SK-N-MC (cell line): ENCODE measurements around the gene PEDS1.

Experiments
- EZH2 ChIP-seq: fragments of 200-600 bp; sonication (generic); IDR thresholded peaks from one replicate; pipeline ENCODE4 v1.6.1; 2017; ENCODE audit warnings: antibody characterized with exemption
- FOXP2 ChIP-seq: optimal IDR thresholded peaks from 2 replicates; pipeline ENCODE3; 2011; ENCODE audit warnings: mild to moderate bottlenecking, moderate library complexity; ENCODE audit not compliant: insufficient read depth; ENCODE audit errors: extremely low read length, control extremely low read depth
- POLR2AphosphoS5 ChIP-seq: IDR thresholded peaks from 2 replicates; pipeline ENCODE4 v1.6.1; 2012; ENCODE audit warnings: mild to moderate bottlenecking, low read depth, low read length, borderline replicate concordance

DNA sequence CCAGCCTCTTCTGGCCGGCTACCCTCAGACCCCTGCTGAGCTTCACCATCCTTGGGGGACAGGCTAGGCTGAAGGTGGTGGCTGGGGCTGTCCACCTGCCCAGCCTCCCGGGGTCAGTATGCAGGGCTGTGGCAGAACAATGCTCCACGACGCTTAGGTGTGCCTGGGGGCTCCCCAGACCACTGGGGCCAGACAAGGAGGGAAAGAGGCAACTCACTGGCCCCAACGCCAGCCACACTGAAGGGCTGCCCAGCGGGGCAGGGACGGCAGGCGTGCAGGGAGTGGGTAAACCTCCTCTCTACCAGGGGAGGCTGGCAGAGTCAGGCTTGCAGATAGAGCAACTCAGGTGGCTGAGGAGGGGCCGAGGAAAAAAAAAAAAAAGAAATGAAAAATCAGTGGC, 29.0 kb downstream of the PEDS1 start:
- TF ChIP-seq POLR2AphosphoS5 (no peak), EZH2 (no peak), FOXP2 (no peak)
